ENCODE results near the gene CDC16. TPM values are rescaled to one million over a fixed set of nuclear protein-coding genes. Genes with fewer than 3 reads are reported as not detected.

Gene CDC16
- total RNA-seq, 1 donor from 2014 or later: 104 TPM

- no peak for DNase-seq (ENCODE audit: low spot score, unreplicated experiment)
- no peak for TF ChIP-seq CTCF (IDR thresholded peaks at IDR 0.05; ENCODE audit: unreplicated experiment)
- Mint-ChIP-seq H3K27me3 (no peaks in the 10 kb centered on the region), H3K4me1 (ENCODE audit: low read depth) (peaks cover 24% of the 10 kb centered on the region), H3K4me3 (ENCODE audit: low read depth) (no peak overlapping the region), H3K27ac (peak overlapping the region; percentile 5), H3K9me3 (ENCODE audit: low read depth) (no peaks in the 10 kb centered on the region), H3K36me3 (ENCODE audit: insufficient read depth) (peaks cover 33% of the 10 kb centered on the region)
Observed at GRCh38 chr13:114319441-114319913, 84.8 kb downstream of the CDC16 start.

GRCh38 chr13:114320065-114320464 lies 85.4 kb downstream of the CDC16 start:
- Mint-ChIP-seq H3K4me1 (ENCODE audit: low read depth) (peaks cover 20% of the 10 kb centered on the region), H3K36me3 (ENCODE audit: insufficient read depth) (peaks cover 38% of the 10 kb centered on the region), H3K27ac (peak overlapping the region; percentile 70), H3K4me3 (ENCODE audit: low read depth) (no peak overlapping the region), H3K9me3 (ENCODE audit: low read depth) (no peaks in the 10 kb centered on the region), H3K27me3 (no peaks in the 10 kb centered on the region)
- TF ChIP-seq CTCF (IDR thresholded peaks at IDR 0.05; ENCODE audit: unreplicated experiment): no peak
- DNase-seq (ENCODE audit: low spot score, unreplicated experiment): no peak

GRCh38 chr13:114321256-114321655 lies 86.6 kb downstream of the CDC16 start:
- no peaks in the 10 kb centered on the region for H3K27me3 Mint-ChIP-seq
- H3K36me3 Mint-ChIP-seq (ENCODE audit: insufficient read depth): peaks cover 46% of the 10 kb centered on the region
- no peak overlapping the region for H3K4me3 Mint-ChIP-seq (ENCODE audit: low read depth)
- DNase-seq (ENCODE audit: low spot score, unreplicated experiment): no peak
- no peak overlapping the region for H3K27ac Mint-ChIP-seq
- H3K4me1 Mint-ChIP-seq (ENCODE audit: low read depth): peaks cover 23% of the 10 kb centered on the region
- H3K9me3 Mint-ChIP-seq (ENCODE audit: low read depth): no peaks in the 10 kb centered on the region
- TF ChIP-seq CTCF (IDR thresholded peaks at IDR 0.05; ENCODE audit: unreplicated experiment): no peak

Small RNA genes lying within 50 kb of the gene (microRNA-seq; reads per million reads assigned to microRNA genes)
- gene MIR4502 (ENCODE audit: borderline number of aligned reads, unreplicated experiment) (not detected), gene MIR548AR (ENCODE audit: borderline number of aligned reads, unreplicated experiment) (not detected)

Other genes with a start within 250 kb of the CDC16 start
- 6.3 and 7.6 TPM in 2 replicates for gene RASA3, start 102.3 kb upstream of the CDC16 start, total RNA-seq
- gene CFAP97D2, start 55.6 kb upstream of the CDC16 start, total RNA-seq: not detected in 2 replicates
- gene UPF3A, start 46.7 kb downstream of the CDC16 start, total RNA-seq: 149 and 150 TPM in 2 replicates
- 37.1 and 39.8 TPM in 2 replicates for gene CHAMP1, start 79.6 kb downstream of the CDC16 start, total RNA-seq